ENCODE measurements around the gene RPL26. TPM values are rescaled to one million over a fixed set of nuclear protein-coding genes. Genes with fewer than 3 reads are reported as not detected.
A peak's percentile ranks its signal among the peaks of the same experiment; 100 is the strongest.

RPL26 gene
- 2,163 TPM for polyA plus RNA-seq (2013, experiment 1 of 2)
- 2,377 TPM for polyA plus RNA-seq (2013, experiment 2 of 2)

DNA sequence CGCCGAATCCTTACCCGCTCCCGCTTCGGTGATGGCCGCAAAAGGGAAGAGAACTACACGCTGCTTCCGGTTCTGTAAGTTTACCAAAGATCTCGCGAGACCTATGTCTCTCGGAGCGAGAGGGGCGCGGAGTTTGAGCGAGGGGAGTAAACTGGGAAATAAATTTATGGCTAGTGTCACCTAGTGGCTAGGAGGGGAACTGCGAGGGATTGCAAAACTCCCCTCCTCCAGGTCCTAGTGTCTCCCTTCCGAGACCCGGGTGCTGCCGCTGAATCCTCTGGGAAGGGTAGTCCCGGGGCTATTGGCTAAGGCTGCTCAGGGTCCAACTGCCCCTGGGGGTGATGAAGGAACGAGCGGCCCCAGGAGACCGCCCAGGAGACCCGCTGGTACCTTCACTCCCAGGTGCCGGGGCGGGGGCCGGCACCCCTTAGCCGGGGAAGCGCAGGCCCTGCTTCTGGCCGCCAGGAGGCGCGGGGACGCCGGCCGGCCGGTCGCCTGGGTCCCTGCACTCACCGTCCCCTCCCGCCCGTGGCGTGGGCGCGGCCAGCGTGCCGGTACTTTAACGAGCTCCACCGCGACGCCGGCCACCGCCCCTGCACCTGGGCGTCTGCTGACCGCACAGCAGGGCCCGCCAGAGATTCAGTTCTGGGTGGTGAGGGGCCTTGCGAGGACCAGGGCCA is at the start of gene RPL26:
Gene RPL26 (minus strand): TSS at position 51 of the 680 bp plus-strand sequence. CDS start 883 bp downstream, outside the sequence.
- Histone ChIP-seq H3K27me3 (ENCODE audit: insufficient read depth, low read length) (no peaks in the 10 kb centered on the region), H3K27ac (ENCODE audit: low read depth, low read length) (peak within 1 kb of the TSS; percentile 93), H3K4me3 (ENCODE audit: low read length) (peak within 1 kb of the TSS; percentile 91), H3K36me3 (ENCODE audit: insufficient read depth, low read length) (peaks cover 42% of the 10 kb centered on the region), H3K4me1 (ENCODE audit: insufficient read depth, low read length) (peaks cover 18% of the 10 kb centered on the region; the same call in 1 of the 2 replicates), H3K9ac (ENCODE audit: low read depth, low read length) (peak within 1 kb of the TSS; percentile 99), H3K9me3 (ENCODE audit: insufficient read depth, low read depth, low read length) (no peaks in the 10 kb centered on the region)
- WGBS, result 1% methylated on average over 55 of the region's 55 CpGs

DNA sequence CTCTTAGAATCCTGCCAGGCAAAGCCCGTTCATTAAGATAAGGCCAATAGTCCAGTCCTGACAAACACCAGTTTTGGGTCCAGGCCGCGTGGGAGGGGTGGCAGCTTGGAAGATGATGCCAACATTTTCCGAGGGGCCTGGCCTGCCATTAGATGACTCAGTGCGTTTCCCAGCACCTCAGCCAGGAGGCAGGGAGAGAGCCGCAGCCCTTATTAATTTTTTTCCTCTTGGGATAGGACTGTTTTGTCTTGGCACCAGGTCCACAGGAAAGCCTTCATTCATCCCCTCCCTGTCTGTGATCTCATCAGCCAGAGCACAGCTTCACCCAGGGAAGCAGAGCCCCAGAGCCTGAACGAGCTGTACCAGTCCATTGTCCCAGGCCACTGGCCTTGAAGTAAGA is 48.0 kb upstream of the RPL26 start:
- Histone ChIP-seq H3K4me3 (ENCODE audit: low read length) (no peak overlapping the region), H3K9me3 (ENCODE audit: insufficient read depth, low read depth, low read length) (no peaks in the 10 kb centered on the region), H3K36me3 (ENCODE audit: insufficient read depth, low read length) (no peaks in the 10 kb centered on the region), H3K9ac (ENCODE audit: low read depth, low read length) (no peak overlapping the region), H3K27ac (ENCODE audit: low read depth, low read length) (no peak overlapping the region), H3K4me1 (ENCODE audit: insufficient read depth, low read length) (no peaks in the 10 kb centered on the region), H3K27me3 (ENCODE audit: insufficient read depth, low read length) (no peaks in the 10 kb centered on the region)
- 87% methylated on average over 7 of the region's 7 CpGs for WGBS

DNA sequence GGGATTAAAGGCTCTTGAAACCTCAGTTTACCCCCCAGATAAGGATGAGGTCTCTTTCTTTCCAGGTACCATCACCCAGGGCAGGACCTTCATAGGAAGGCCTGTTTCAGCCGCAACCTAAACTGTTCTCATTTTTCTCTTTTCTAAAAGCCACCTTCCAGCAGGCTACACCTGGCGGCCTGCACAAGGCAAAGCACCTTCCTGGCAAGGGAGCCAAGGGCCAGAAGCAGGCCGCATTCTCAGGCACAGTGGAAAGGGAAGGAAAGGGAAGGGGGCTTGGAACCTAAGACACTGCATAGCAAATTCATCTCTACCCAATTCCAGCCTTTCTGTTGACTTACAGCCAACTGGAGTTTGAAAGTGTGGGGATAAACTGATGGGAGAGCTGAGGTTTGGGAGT is 43.8 kb upstream of the RPL26 start:
- Histone ChIP-seq H3K9ac (ENCODE audit: low read depth, low read length) (no peak overlapping the region), H3K27me3 (ENCODE audit: insufficient read depth, low read length) (no peaks in the 10 kb centered on the region), H3K4me3 (ENCODE audit: low read length) (no peak overlapping the region), H3K27ac (ENCODE audit: low read depth, low read length) (no peak overlapping the region), H3K4me1 (ENCODE audit: insufficient read depth, low read length) (no peaks in the 10 kb centered on the region), H3K36me3 (ENCODE audit: insufficient read depth, low read length) (no peaks in the 10 kb centered on the region), H3K9me3 (ENCODE audit: insufficient read depth, low read depth, low read length) (no peaks in the 10 kb centered on the region)
- WGBS, result 96% methylated on average over 3 of the region's 3 CpGs

DNA sequence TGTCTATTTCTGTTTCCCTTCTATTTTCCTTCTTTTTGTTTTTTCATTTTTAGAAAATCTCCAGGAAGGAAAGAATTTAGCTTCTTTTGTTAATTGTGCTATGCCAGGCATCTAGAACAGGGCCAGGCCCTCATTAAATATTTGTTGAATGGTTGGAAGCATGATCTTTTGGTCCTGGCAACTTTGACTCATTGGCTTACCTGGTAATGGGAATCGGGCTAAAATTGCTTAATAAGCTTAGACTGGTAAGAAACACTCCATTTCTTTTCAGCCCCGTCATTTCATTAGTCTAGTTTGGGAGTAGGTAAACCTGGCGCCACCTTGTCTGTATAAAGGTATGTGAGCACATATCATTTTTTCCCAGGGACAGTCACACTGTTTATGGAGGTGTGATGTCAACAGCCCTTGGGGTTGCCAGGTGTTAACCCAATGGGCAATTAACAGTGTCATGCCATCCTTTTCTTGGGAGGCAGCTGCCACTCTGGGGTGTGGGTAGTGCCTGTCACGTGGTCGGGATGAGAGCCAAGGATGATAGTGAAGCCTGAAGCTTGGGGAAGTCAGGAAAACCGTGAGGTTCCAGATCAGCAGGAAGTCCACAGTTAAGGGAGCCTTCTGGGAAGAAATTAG is 43.2 kb upstream of the RPL26 start:
- Histone ChIP-seq H3K9me3 (ENCODE audit: insufficient read depth, low read depth, low read length) (no peaks in the 10 kb centered on the region), H3K36me3 (ENCODE audit: insufficient read depth, low read length) (no peaks in the 10 kb centered on the region), H3K27me3 (ENCODE audit: insufficient read depth, low read length) (no peaks in the 10 kb centered on the region), H3K9ac (ENCODE audit: low read depth, low read length) (no peak overlapping the region), H3K27ac (ENCODE audit: low read depth, low read length) (no peak overlapping the region), H3K4me3 (ENCODE audit: low read length) (no peak overlapping the region), H3K4me1 (ENCODE audit: insufficient read depth, low read length) (no peaks in the 10 kb centered on the region)
- WGBS, result 83% methylated on average over 6 of the region's 6 CpGs

DNA sequence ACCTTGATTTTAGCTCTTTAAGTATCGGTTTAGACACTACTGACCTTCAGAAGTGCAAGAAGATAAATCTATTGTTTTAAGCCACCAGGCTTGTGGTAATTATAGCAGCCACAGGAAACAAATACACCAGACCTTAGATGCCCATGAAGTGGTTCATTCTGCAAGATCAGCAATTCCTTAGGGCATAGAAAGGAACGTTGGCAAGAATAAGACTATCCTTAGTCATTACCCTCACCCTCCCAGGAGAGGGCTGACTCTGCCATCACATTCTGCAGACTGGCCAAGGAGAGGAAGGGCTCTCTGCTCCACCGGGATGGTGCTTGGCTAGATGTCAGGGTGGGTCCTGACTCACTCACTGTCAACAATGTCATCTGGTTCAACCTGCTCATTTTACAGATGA is 38.6 kb upstream of the RPL26 start:
- Histone ChIP-seq H3K27me3 (ENCODE audit: insufficient read depth, low read length) (no peaks in the 10 kb centered on the region), H3K36me3 (ENCODE audit: insufficient read depth, low read length) (no peaks in the 10 kb centered on the region), H3K9me3 (ENCODE audit: insufficient read depth, low read depth, low read length) (no peaks in the 10 kb centered on the region), H3K9ac (ENCODE audit: low read depth, low read length) (no peak overlapping the region), H3K4me1 (ENCODE audit: insufficient read depth, low read length) (no peaks in the 10 kb centered on the region), H3K4me3 (ENCODE audit: low read length) (no peak overlapping the region), H3K27ac (ENCODE audit: low read depth, low read length) (no peak overlapping the region)
- 81% methylated on average over 3 of the region's 3 CpGs for WGBS

DNA sequence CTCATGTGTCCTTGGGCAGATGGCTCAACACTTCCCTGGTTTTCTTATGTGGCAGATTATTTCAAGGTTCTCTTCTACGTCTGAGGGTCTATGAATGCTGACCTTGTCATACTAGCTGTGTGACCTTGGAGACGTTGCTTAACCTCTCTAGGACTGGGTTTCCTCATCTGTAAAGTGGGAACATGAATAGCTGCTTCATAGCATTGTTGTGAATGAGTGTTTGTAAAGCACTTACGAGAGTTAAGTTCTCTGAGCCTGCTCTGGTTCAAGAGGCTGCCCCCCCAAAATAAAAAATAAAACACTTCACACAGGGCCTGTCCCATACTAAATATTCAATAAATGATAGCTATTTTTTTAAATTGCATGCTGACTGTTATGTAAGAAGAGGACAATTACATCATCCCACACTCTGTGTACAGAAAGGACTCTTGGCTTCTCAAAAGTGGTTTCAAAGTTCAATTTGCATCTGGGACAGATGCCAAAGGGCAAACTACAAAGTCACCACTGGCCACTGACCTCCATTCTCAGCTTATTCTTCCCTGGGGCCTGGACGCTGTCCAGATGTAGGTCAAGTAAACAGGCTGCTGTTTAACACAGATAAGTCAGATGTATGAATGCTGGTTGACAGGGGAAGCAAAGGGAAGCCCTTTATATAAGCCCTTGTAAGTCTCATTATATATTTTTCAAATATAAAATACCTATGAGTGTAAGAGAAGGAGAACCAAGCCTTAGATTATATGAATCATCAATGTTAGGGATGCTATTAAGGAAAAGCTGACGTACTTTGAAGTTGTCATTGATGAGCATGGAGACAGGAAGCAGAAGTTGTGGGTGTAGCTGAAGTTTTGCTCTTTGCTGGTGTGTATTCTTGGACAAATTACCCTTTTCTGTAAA is 37.3 kb upstream of the RPL26 start:
- 81% methylated on average over 5 of the region's 5 CpGs for WGBS
- Histone ChIP-seq H3K27me3 (ENCODE audit: insufficient read depth, low read length) (no peaks in the 10 kb centered on the region), H3K4me3 (ENCODE audit: low read length) (no peak overlapping the region), H3K4me1 (ENCODE audit: insufficient read depth, low read length) (no peaks in the 10 kb centered on the region), H3K9ac (ENCODE audit: low read depth, low read length) (no peak overlapping the region), H3K9me3 (ENCODE audit: insufficient read depth, low read depth, low read length) (no peaks in the 10 kb centered on the region), H3K36me3 (ENCODE audit: insufficient read depth, low read length) (no peaks in the 10 kb centered on the region), H3K27ac (ENCODE audit: low read depth, low read length) (no peak overlapping the region)

DNA sequence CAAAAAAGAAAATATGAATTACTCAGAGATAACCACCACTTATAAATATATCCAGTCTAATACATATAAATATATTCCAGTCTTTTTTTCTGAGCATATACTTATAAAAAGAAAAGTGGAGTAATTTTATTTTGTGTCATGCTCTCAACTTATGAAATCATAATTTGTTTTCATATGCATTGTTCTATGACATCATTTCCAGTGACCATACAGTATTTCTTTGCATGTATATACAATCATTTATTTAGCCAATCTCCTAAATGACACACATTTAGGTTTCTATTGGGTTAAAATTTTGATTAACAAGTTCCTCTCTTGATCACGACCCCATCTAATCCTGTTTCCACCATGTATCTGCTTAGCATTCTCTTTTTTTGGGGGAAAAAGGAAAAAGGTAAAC is 36.3 kb upstream of the RPL26 start:
- no peaks in the 10 kb centered on the region for H3K9me3 ChIP-seq (ENCODE audit: insufficient read depth, low read depth, low read length)
- no peaks in the 10 kb centered on the region for H3K36me3 ChIP-seq (ENCODE audit: insufficient read depth, low read length)
- no peak overlapping the region for H3K27ac ChIP-seq (ENCODE audit: low read depth, low read length)
- no peaks in the 10 kb centered on the region for H3K27me3 ChIP-seq (ENCODE audit: insufficient read depth, low read length)
- no CpG with 5 or more reads among the region's 1 CpG for WGBS
- no peak overlapping the region for H3K9ac ChIP-seq (ENCODE audit: low read depth, low read length)
- H3K4me1 ChIP-seq (ENCODE audit: insufficient read depth, low read length), result no peaks in the 10 kb centered on the region
- no peak overlapping the region for H3K4me3 ChIP-seq (ENCODE audit: low read length)

DNA sequence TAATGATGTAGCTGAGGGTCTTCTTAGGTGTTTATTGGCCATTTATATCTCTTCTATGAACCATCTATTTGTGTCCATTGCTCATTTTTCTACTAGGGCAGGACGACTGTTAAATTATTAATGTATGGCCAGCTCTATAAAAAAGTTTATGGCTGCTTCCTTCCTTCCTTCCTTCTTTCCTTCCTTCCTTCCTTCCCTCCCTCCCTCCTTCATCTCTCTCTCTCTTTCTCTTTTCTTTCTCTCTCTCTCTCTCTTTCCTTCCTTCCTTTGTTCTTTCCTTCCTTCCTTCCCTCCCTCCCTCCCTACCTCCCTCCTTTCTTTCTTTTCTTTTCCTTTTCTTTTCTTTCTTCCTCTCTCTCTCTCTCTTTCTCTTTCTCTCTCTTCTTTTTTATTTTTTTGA is 35.5 kb upstream of the RPL26 start:
- Histone ChIP-seq H3K4me1 (ENCODE audit: insufficient read depth, low read length) (no peaks in the 10 kb centered on the region), H3K9me3 (ENCODE audit: insufficient read depth, low read depth, low read length) (no peaks in the 10 kb centered on the region), H3K27ac (ENCODE audit: low read depth, low read length) (no peak overlapping the region), H3K27me3 (ENCODE audit: insufficient read depth, low read length) (no peaks in the 10 kb centered on the region), H3K4me3 (ENCODE audit: low read length) (no peak overlapping the region), H3K36me3 (ENCODE audit: insufficient read depth, low read length) (no peaks in the 10 kb centered on the region), H3K9ac (ENCODE audit: low read depth, low read length) (no peak overlapping the region)
- no CpG with 5 or more reads among the region's 1 CpG for WGBS

DNA sequence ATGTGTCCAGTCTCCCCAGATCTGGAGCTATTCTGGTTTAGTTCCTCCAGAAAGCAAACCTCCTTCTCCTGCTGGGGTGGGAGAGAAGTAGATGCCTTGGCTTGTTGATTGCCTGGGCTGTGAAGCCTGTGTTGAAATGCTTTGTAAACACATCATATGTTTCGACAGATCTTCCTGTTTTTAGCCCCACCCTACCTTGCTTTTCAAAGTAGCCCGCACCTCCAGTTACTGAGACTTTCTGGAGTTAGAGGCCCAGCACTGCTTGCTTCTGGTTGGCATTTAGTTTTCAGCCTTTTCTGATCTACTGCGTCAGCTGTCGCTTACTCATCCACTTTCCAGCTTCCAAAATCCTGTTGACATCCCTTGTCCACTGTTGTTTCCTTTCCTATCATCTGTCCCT is 34.8 kb upstream of the RPL26 start:
- Histone ChIP-seq H3K4me3 (ENCODE audit: low read length) (no peak overlapping the region), H3K9ac (ENCODE audit: low read depth, low read length) (no peak overlapping the region), H3K4me1 (ENCODE audit: insufficient read depth, low read length) (no peaks in the 10 kb centered on the region), H3K9me3 (ENCODE audit: insufficient read depth, low read depth, low read length) (no peaks in the 10 kb centered on the region), H3K36me3 (ENCODE audit: insufficient read depth, low read length) (no peaks in the 10 kb centered on the region), H3K27me3 (ENCODE audit: insufficient read depth, low read length) (no peaks in the 10 kb centered on the region), H3K27ac (ENCODE audit: low read depth, low read length) (no peak overlapping the region)
- WGBS, result 93% methylated on average over 4 of the region's 4 CpGs

DNA sequence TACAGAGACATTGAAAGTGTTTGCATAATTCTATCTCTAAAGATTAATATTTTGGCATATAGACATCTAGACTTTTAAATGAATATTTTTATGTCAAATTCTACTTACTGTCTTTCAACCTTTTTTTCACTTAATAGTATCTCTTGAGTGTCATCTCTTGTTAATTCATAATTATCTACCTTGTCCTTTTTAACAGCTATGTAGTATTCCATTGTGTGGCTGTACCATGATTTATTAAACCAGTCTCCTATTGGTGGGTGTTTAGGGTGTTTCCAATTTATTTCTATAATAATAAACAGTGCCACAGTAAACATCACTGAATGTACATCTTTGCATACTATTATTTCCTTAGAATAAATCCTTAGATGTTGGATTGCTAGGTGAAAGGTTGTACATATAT is 30.9 kb upstream of the RPL26 start:
- Histone ChIP-seq H3K9ac (ENCODE audit: low read depth, low read length) (no peak overlapping the region), H3K4me1 (ENCODE audit: insufficient read depth, low read length) (no peaks in the 10 kb centered on the region), H3K27ac (ENCODE audit: low read depth, low read length) (no peak overlapping the region), H3K4me3 (ENCODE audit: low read length) (no peak overlapping the region), H3K36me3 (ENCODE audit: insufficient read depth, low read length) (no peaks in the 10 kb centered on the region), H3K27me3 (ENCODE audit: insufficient read depth, low read length) (no peaks in the 10 kb centered on the region), H3K9me3 (ENCODE audit: insufficient read depth, low read depth, low read length) (no peaks in the 10 kb centered on the region)

DNA sequence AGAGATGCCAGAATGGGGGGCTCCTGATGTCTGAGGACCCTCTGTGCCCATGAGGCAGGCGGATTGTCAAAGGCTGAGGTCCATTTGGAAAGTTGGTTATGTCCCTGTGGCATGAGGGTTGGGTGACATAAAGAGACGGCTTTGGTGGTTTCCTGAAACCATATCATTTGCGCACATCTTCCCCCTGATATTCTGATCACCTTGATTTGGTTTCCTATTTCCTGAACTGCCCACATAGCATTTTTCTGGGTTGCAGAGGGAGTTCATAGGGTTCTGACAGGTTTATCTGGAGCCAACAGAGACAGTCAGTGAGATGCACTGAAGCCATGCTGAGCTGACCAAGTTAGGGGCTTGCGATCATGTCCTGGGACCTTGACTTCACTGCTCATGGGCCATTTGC is 30.3 kb upstream of the RPL26 start:
- Histone ChIP-seq H3K4me3 (ENCODE audit: low read length) (no peak overlapping the region), H3K27me3 (ENCODE audit: insufficient read depth, low read length) (no peaks in the 10 kb centered on the region), H3K9me3 (ENCODE audit: insufficient read depth, low read depth, low read length) (no peaks in the 10 kb centered on the region), H3K9ac (ENCODE audit: low read depth, low read length) (no peak overlapping the region), H3K36me3 (ENCODE audit: insufficient read depth, low read length) (no peaks in the 10 kb centered on the region), H3K4me1 (ENCODE audit: insufficient read depth, low read length) (0 out of 2 replicates have a peak, but pooled peaks cover 4% of the 10 kb centered on the region), H3K27ac (ENCODE audit: low read depth, low read length) (no peak overlapping the region)
- 95% methylated on average over 3 of the region's 4 CpGs for WGBS
